Activated CD8-positive, alpha-beta memory T cell treated with anti-CD3 and anti-CD28 coated beads, Interleukin-2, amount 50 U/mL, for 24 hours (primary cell): ENCODE measurements around the gene ERC2.
"Not testable (repeated sequence)": the region's sequence is repeated elsewhere in the genome, so short reads cannot be mapped to it uniquely, and the experiment has no call there.

Experiments
- DNase-seq: peaks from one replicate; pipeline ENCODE4 v3.0.0-alpha.2; 2020; ENCODE audit errors: extremely low read depth

Gene ERC2

DNA sequence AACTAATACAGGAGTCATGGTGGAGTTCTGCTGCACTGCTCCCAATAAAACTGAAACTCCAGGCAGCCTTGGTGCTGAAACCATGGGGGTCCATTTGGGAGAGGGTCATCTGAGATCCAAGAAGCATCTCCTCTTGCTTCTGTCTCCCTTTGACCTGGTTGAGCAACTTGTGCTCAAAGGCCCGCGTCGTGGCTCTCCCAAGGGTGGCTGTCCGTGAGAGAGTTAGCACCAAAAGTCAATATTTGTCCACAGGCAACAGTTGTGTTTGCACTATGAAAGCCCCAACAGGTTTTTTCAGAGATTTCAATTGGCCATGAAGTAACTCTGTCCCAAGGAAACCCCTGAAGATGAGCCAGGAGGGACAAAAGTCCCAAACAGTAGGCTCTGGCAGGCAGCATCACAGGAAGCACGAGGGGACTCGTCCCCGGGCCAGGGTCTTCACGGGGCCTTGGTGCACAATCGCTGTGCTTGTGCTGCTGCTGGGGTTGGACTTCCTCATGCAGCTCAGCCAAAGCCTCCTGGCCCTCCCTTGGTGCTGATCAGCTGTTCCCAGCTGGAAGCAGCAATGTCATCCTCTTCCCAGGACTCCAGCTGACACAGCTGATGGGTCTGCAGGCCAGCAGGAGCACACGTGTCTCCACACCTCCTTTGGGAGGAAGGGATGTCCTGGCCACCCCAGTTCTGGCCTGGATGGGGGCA is 941.8 kb downstream of the ERC2 start:
- no peak for DNase-seq

DNA sequence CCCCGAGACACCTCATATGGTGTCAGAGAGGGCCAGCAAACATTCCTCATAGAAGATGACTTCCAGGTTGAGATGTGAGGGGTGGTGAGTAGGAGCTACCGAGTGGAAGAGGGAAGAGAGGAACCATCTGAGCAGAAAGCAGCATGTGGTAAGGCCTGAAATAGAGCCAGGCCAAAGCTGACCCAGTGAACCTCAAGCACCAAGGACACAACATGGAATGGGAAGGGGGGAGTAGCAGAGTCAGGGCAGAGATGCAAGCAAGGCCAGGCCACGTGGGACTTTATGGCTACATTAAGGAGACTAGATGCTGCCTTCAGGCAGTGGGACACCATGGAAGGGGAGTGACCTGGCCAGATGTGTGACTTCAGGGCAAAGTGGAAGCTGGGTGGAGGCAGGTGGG is 942.8 kb downstream of the ERC2 start:
- no peak for DNase-seq

DNA sequence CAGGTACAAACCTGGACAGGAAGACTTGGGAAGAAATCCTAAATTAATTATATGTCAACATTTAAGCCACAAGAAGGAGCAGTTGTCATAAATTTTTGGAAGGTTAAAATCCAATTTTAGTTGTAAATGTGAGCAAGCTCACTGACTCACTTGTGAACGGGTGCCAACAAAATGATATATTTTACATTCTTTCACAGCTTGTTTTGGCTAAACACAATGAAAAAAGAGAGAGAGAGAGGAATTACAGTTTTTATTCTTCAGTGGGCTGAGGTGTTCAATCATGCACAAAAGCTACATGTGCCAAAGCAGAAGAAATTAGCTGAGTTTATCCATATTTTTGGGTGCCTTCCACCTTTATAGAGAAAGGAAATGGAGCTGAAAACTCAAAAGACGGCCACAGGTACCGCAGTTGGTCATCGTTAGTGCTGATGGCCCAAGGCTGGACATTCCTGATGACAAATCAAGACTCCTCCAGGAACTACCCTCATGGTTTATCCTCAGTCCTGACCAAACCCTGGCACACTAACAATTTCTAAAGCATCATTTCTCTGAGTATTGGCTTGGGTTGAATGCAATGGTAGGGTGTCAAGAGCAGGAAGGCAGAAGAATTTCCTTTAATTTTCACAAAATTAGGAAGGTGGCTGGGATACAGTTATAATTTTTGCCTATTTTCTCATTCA is 943.6 kb downstream of the ERC2 start:
- no peak for DNase-seq

DNA sequence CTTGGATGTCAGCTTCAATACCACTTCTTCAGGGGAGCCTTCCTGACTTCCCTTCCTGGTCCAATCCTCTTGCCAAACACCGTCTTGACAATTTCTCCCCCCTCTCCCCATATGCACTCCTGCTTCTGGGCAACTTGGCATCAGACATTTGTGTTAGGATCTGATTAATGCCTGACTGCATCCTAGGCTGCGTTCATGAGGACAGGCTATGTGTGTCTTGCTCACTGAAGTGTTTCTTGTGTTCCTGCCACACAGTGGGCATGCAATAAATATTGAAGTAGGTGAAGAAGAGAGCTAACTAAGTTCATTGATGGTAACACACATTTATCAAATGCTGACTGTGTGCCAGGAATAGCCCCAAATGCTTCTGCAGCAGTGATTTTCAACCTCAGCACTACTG is 944.8 kb downstream of the ERC2 start:
- no peak for DNase-seq

DNA sequence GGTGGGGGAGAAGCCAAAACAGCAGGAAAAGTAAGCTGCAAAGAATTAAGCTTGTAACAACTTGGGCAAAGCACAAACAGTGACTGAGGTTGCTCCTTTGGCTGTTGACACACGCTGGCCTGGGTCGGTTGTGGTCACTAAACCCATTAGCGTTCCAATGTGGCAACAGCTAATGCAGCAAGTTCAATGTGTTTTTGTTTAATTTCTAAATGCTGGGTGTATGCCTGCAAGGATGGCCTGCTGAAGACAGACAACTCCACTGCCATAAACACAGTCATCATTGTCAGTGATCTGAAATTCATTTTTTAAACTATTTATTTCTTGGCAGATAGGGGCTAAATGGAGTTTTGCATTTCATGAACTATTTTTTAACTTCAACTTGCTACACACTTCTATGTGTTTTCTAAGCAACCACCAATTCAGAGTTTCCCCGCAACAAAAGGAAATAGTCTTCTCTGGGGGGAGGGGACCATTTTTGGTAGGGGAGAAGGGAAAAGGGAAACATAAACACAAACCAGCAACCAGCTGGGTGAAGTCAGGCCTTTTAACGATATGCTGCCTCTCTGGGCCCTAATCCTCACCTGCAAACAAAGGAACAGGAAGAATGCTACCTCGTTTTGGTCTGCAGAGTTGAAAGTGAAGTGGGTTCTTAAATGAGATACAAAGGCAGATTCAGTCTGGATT is 946.4 kb downstream of the ERC2 start:
- DNase-seq = no peak

DNA sequence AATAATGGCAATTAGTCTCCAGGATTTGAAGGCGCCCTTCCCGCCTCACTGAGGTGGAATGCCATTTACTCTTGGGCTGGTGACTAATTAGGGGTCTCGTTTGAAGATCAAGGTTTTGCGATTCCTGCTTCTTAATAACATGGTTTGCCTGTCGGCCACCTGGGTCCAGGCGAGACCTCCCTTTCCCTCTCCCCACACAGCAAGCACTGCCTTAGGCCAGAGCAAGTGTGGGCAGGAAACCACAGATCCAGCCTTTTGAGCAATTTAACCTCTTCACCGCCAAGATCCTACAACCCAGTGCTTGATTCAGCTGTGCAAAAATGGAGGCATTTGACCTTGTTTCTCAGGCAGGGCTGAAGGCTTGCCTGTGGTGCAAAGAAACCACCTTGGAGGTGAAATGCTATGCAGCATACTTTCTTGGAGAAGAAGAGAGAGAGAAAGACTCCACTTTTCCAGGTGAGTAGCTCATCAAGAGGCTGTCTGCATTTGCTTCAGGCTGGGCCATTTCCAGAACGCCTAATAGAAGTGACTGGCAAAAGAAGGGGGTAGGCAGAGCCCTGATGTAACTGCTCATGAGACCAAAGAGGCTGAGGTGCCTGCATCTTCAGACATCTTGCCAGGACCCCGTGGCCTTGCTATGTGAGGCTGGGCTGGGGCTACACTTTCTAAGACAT is 947.1 kb downstream of the ERC2 start:
- no peak for DNase-seq

DNA sequence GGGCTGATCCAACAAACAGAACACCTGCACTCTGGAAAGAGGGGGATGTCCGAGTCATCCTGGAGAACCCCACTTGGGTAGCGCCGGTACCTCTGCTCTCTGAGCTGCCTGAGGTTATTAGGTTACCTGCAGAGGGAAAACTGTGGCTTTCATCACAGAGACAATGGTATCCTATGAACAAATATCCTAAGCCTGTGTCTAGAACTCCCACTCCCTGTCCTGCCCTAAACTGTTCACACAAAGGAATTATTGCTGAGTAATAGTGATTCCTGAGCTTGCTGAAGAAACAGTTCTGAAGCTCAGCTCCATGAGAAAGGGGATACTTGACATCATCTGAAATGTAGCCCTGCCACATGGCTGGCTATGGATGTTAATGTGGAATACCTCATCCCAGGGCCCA is 949.2 kb downstream of the ERC2 start:
- DNase-seq = no peak

DNA sequence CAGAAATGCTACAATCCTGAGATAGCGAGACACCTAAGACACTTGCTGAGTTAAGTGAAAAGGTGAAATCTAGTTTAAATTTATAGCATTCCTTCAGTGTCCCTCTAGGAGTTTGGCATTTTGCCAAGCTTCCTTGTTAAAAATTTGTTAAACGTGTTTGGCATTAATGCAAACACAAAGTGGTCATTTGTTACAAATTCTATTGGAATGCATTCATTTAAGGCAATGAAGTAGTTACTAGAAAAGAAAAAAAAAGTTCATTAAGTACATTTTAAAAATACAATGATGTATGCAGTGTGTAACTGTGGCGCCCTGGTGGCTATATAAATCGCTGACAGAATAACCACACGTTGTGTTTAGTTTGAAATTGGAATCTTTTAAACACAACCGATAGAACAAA is 949.8 kb downstream of the ERC2 start:
- no peak for DNase-seq

DNA sequence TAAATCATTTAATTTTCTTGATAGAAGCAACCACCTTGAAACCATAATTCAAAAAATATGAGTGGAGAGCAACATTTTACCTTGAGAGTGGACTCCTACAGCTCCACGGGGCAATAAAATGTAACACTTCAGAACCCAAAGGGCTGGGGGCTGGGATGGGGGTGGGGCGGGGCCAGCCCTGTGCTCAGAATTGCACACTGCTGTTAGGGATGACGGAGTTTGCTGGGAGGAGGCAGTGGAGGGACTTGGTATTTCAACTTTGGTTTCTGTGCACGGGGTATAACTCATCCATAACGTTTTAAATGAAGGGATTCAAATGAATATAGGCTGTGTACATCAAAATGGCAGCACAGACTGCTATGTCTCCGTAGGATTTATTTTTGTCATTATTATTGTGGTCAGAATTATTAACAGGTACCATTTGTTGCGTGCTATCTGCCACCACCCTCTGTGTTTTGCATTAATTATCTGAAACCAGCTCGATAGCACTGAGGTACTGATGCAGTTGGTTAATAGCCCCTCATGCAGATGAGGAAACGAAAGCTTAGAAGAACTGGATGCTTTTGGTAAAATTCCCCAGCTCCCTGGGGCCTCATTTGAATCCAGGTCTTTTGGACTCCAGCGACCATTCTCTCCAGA is 951.8 kb downstream of the ERC2 start:
- DNase-seq = no peak

DNA sequence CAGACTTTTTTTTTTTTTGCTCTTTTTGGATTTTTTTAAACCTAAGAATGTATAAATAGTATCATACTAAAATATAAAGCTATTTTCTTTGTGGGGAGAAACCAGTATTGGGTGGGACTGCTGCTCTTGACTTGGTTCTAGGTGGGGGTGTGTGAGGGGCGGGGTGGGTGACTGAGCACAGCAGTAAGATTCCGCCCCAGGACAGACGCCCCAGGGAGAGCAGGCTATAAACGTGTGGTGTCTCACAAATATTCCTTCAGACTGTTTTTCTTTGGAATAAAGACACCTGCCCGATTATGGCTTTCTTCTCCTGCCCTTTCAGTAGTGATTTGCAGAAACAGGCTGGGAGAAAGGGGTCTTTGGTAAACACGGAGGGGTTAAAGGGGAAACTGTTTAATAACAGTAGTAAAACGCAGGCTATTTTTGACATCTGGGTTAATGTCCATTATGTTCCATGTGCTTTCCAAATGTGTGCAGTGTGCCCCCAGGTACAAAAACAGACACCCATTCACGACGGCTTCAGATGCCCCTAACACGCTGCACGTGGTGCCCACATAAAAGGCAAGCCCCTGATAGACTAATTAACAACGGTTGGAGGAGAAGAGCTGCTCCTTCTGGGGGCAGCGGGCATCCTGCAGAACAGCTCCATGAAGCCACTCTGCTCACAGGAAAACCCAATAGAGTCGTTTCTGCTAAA is 952.6 kb downstream of the ERC2 start:
- DNase-seq = no peak

DNA sequence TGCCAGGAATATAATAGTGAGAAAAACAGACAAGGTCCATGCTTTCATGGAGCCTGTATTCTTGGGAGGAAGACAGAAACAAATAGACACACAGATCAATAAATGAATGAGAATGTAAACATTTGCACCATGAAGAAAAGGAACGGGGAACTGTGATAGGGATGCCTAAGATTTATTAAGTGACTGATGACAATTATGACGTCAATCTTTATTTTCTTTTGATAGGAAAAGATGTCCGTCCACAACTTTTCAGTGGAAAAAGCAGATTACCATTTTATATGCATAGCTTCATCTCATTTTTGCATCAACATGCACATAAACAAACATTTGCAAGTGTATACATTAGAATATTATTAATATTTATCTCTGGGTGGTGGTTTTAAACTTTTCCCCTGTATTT is 953.3 kb downstream of the ERC2 start:
- no peak for DNase-seq

DNA sequence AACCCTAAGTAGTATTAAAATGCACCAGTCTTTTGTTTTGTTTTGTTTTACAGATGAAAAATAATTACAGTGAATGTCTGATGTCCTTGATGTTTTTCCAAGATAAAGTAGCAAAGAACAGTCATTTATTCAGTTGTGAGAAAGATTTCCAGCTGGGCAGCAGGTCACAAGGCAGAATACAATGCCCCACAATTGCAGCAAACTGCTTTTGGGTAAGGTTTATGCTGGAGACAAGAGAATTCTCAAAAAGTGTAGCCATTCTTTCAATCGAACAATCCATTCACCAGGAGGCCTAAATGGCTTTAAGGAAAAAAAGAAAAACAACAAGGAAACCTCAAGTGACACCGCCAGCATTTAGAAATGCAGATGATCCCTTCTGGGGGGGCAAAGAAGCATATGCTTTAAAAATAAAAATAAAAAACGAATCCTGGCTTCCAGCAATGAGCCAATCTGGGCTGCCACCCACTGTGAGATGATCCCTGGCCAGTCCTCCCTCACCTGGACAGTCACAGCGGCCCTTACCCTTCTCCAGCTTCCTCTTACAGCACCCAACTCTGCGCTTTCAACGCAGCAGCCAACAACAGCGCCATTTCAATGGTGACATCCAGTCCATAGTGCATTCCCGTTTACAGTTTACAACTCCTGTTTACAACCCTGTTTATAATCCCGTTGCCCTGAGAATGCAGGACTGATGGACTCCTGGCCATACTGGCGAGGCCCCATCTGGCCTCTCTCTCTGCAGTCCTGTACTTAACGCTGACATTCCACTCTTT is 955.5 kb downstream of the ERC2 start:
- DNase-seq = no peak

DNA sequence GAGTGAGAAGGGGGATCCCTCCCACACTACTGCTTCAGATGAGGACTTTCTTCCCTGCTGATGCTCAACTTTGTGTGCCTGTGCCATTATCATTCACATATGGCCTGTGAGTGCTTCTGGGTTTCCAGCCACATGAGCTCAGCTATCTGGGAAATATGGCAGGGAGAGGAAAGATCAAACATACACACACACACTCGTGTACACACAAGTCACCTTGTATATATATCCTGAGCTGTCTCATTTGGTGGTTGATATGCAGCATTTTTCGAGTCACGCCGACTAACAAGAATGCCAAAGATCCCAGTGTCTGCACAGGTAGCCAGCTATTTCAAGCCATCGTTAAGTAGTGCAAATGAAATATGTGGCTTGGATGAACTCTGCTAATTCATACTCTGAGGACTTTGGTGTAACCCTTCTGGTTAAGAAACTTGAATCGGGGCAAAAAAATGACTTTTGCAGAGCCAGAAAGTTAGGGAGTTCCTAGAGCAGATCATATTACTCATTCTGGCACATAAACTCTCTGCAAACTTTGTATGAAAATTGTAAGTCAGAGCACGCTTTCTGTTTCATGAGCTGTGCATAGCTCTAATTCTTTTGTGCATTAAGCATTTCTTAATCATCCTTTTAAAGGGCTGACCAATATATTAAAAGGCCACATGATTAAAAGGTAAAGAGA is 956.2 kb downstream of the ERC2 start:
- no peak for DNase-seq

DNA sequence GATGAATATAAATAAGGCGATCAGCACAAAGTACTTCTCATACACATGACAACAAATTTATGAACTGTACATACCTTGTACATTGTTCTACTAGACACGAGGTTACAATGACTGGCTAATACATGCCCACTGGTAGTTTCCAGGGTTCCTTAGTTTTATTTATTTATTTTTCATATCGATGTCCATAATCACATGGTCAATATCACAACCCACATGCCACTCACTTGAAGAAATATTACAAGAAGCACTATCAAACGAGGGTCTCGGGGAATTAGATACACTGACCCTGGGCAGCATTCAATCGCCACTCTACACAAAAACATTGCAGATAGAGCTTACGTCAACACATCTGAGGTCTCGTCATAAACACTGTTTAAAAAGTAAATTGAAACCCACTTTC is 959.9 kb downstream of the ERC2 start:
- DNase-seq = no peak

DNA sequence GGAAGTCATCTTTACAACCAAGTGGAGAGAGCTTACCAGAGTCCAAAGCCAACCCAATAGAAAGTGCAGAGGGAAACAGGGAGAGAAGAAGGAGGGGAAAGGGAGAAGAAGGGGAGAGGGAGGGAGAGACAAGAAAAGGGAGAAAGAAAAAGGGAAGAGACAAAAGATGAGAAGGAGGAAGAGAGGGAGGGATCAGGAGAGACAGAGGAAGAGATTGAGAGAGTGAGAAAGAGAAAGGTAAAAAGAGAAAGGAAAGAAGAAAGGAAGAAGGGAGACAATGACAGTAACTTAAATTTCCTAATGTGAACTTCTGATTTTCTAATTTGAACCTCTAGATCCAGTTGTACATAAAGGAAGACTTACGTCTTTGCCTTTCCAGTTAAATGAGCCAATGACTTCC is 960.5 kb downstream of the ERC2 start:
- DNase-seq = no peak

DNA sequence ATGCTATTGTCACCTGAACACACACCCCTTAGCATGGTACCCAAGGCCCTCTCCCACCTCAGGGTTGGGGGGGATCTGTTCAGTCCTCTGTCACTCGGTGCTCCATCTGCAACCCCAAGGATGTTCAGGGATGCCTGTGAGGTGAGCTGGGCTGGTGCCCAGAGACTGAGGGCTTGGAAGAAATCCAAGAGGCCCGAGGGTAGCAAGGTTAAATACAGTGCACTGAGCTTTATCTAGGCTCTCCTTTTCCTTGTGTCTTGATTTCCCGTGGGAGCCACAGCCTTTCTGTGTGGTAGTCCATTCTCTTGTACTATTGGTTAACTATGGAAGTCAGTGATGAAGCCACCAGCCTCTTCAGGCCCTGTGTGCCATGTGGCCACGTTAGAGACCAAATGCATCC is 962.5 kb downstream of the ERC2 start:
- DNase-seq = no peak

DNA sequence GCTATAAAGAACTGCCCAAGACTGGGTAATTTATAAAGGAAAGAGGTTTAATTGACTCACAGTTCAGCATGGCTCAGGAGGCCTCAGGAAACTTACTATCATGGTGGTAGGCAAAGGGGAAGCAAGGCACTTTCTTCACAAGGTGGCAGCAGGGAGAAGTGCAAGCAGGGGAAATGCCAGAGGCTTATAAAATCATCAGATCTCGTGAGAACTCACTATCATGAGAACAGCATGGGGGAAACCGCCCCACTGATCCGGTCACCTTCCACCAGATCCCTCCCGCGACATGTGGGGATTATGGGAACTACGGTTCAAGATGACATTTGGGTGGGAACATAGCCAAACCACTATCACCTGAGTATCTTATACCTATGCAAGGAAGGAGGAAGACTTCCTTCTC is 963.2 kb downstream of the ERC2 start:
- DNase-seq = not testable (repeated sequence)

DNA sequence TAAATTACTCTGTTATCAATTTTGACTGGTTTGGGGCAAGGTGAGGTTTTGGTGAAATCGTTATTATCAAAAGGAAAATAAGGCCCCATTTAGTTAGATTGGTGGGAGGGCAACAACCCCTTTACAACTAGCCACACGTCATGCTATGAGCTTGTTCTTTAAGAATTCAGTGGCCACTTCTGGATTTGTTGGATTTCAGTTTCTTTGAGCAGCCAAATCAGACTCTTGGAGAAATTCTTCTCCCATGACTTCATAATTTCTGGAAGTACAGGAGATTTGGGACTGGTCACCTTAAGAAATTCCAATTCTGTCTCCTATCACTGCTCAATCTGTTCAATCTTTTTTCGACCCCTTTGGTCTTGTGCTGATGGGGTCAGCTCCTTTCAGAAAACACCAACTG is 966.4 kb downstream of the ERC2 start:
- DNase-seq = no peak

DNA sequence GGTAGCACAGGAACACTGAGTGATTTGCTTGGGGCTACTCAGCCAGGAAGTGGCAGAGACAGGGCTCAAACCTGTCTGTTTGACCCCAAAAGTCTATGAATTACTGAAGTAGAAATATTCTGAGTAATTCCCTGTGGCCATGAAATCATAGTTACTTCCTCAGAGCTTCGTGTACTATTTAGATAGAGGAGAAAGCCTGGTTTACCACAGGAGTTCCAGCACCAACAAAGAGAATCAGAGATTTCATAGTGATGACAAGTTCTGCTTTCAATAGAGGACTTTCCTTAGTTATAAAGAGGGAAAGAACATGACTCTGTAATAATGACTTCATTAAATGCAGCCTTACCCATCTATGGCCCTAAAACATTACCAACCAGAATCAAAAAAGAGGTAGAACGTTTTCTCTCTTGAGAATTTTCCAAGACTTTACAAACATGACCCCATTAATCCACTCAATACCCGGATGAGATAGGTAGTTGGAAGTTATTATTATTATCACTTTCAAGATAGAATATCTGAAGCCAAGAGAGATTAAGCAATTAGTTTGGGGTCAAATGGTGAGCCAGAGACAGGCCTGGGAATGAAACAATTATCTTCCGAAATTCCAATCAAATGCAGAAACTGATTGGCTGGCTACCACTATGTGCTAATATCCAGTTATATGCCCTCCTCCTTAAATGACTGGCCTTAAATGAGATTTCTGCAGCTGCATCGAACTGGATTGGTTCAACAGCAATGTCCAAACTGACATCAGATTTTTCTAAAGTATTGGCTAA is 967.5 kb downstream of the ERC2 start:
- no peak for DNase-seq
